Head of caudate nucleus (tissue), 42 donors: ENCODE data around the gene ACSBG1.
A peak's percentile ranks its signal among the peaks of the same experiment; 100 is the strongest.
"Not testable (repeated sequence)": the region's sequence is repeated elsewhere in the genome, so short reads cannot be mapped to it uniquely, and the experiment has no call there.

Experiments used
- DNase-seq, 42 donors: peaks; one replicate each; pipeline versions ENCODE4 v3.0.0 to v3.0.0-alpha.2; 2020 to 2021; ENCODE audit warnings: mixed read lengths in 7 of 42
- intact Hi-C: fragments of 100-400 bp; cut with DNase I; formaldehyde crosslinking; loops from one replicate; pipeline ENCODE4 v1.15.0; 2022

ACSBG1 gene

DNA sequence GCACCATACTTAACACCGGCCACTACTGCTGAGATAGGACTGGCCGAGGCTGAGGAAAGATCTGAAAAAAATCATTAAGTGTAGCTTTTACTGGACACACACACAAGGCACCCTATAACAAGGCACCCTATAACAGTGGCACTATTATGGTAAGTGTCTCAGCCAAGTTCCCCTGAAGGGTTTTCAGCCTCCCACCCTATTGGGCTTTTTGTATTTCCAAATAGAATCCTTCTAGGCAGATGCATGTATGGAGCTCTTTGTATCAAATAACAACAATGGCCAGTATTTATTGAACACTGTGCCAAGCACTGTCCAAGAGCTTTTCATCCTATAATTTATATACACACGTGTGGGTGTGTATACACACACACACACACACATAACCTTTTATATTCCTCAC is 23.3 kb upstream of the ACSBG1 start:
- DNase-seq = peak in 4 of 42 donors; percentile 33 to 60 (median 52)
- intact Hi-C loops = no loop called here

DNA sequence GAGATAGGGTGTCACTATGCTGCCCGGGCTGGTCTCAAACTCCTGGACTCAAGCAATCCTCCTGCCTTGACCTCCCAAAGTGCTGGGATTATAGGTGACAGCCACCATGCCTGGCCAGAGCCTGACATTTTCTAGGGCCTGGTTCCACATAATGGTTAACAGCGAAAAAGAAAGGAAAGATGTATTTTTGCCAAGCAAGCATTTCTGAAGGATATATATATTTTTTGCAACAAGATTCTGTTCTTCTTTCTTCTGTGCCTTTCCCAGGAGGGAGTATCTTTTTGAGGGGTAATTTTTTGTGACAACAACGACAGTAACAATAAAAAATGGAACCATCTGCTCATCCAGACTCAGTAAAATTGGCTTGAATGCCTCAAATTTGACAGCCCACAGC is 21.7 kb upstream of the ACSBG1 start:
- intact Hi-C loops = no loop called here
- DNase-seq = no peak

DNA sequence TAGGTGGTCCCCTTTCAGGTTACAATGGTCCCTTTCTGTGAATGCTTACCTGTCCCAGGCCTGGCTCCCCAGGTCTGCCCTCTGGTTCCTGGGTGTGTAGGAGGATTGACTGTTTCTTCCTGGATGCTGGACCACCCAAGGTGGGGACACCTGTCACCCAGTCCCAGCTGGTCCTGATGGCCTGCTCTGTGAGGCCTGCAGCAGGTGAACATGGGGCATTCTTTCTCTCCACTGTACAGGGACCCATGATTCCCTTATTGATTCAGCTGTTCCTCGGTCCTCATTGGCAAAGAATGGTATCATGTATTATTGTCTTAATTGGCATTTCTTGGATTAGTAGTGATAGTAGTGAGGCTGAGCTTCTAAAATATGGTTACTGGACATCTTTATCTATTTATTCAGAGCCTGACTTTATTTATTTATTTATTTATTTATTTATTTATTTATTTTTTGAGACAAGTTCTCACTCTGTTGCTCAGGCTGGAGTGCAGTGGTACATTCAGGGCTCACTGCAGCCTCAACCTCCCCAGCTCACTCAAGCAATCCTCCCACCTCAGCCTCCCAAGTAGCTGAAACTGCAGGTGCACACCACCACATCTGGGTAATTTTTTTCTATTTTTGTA is 21.2 kb upstream of the ACSBG1 start:
- DNase-seq = no peak
- intact Hi-C loops = no loop called here

DNA sequence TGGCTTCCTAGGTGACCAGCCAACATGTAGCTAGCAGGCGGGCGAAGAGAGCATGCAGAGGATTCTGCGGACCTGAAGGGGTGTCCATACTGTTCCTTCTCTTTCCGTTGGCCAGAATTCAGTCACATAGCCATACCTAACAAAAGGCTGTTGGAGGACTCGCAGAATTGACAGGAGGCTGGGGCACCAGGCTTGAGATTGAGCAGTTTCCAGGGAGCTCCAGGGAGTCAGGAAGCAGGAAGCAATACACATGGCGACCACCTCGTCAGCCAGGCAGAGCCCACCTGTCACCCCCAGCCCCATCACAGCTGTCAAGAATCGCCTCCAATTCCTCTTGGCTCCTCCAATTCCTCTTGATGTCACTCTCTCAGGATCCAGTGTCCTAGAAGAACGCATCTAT is 16.8 kb upstream of the ACSBG1 start:
- DNase-seq = no peak
- intact Hi-C loops = no loop called here

DNA sequence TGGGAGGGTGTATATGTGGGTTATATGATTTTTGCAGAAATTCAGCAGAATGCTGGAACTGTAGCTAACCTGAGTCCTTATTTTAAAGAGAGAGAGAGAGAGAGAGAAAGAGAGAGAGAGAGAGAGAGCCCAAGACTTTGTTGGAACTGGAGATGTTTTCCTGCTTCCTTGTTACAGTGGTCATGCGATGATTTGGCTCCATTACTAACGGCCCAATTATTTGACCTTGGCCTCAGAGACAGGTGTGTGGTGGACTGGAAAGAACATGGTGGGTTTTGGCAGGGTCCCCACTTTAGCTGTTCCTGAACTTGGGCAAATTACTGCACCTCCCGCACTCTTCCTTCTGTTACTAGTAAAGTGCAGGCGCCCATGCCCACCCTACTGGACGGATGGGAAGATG is 14.8 kb upstream of the ACSBG1 start:
- DNase-seq = no peak
- intact Hi-C loops = no loop called here

DNA sequence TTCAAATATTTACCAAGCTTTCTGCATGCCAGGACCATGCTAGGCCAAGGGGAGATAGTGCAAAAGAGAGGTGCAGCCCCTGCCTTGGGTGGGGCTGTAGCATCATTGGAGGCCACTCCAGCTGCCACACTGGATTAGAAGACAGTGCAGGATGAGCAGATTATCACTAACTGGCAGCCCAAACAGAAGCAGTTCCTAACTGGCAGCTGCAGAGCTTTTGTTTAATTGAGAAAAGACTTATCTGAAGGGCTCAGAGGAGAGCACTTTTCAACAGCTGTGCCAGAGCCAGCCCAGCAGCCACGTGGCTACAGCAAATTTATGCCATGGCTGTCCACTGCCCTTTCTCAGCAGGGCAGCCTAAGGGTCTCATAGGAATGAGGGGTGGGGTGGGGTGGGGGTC is 13.5 kb upstream of the ACSBG1 start:
- intact Hi-C loops = no loop called here
- DNase-seq = no peak

DNA sequence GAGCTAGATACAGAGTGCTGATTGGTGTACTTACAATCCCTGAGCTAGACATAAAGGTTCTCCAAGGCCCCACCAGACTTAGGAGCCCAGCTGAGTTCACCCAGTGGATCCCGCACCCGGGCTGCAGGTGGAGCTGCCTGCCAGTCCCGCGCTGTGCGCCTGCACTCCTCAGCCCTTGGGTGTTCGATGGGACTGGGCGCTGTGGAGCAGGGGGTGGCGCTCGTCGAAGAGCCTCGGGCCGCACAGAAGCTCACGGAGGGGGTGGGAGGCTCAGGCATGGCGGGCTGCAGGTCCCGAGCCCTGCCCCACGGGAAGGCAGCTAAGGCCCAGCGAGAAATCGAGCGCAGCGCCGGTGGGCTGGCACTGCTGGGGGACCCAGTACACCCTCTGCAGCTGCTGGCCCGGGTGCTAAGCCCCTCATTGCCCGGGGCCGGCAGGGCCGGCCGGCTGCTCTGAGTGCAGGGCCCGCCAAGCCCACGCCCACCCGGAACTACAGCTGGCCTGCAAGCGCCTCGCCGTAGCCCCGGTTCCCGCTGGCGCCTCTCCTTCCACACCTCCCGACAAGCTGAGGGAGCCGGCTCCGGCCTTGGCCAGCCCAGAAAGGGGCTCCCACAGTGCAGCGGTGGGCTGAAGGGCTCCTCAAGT is 11.7 kb upstream of the ACSBG1 start:
- DNase-seq, intact Hi-C loops: not testable (repeated sequence)

DNA sequence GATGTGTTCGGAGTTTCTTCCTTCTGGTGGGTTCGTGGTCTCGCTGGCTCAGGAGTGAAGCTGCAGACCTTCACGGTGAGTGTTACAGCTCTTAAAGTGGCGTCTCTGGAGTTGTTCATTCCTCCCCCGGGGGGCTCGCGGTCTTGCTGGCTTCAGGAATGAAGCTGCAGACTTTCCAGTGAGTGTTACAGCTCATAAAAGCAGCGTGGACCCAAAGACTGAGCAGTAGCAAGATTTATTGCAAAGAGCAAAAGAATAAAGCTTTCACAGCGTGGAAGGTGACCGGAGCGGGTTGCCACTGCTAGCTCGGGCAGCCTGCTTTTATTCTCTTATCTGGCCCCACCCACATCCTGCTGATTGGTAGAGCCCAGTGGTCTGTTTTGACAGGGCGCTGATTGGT is 11.0 kb upstream of the ACSBG1 start:
- intact Hi-C loops, DNase-seq: not testable (repeated sequence)

DNA sequence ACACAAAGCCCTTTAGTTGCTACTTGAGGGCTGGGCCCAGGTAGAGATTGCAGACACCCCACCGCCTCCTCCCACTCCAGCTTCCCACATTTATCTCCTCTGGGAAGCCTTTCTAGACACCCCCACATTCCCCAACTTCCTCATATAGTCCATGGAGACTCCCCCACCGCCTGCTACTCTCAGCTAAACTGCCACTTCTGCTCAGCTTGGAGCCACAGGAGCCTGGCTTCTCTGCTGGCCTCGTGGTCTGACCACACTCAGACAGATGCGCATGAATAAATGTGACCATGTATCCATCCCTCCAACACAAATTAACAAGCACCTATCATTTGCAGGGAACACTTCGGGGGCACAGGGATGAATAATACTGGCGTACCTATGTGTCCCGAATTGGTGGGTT is 10.5 kb upstream of the ACSBG1 start:
- intact Hi-C loops = loop anchor here (5.0 kb wide), 1 partner anchor 133 kb away; no protein-coding TSS in a partner anchor
- DNase-seq = peak in 1 of 42 donors; percentile 22

DNA sequence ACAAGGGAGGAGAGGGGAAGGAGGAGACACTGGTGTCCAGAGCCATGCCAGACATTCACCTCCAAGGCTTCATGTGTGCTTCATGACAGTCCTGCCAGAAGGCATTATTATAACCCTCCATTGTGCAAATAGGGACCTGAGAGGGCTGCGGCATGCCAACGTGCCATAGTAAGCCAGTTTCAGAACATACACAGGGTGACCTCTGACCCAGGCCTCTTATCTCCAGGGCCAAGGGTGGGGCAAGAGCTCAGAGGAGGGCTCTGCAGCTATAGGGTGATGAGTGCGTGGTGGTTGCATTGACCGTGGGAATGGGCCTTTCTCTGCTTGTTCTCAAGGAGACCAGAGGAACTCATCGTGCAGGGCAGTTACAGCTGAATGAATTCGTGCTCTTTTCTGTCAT is 9.7 kb upstream of the ACSBG1 start:
- intact Hi-C loops = loop anchor here (5.0 kb wide), 1 partner anchor 132 kb away; no protein-coding TSS in a partner anchor
- peak in 1 of 42 donors; percentile 11 for DNase-seq

DNA sequence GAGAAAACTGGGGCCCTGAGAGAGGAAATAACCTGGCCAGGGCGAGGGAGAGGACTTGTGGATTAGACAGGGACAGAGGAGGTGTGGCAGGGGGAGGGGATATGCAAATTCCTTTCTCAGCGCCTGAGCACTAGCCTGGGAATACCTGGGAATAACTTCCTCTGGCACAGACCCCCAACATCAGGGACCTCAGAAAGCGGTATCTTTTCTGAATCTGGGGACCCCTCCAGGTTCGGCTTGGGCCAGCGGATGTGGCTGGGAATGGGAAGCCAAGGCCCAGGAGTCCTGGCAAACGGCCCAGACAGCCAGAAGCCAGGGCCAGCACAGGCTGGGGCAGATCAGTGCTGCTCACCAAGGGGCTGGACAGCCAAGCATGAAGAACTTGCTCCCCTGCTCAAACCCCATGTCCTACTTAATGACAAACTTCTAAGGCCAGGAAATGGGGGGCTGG is 9.2 kb upstream of the ACSBG1 start:
- intact Hi-C loops = loop anchor here (5.0 kb wide), 1 partner anchor 131 kb away; no protein-coding TSS in a partner anchor
- DNase-seq = peak in 32 of 42 donors; percentile 24 to 72 (median 50)

DNA sequence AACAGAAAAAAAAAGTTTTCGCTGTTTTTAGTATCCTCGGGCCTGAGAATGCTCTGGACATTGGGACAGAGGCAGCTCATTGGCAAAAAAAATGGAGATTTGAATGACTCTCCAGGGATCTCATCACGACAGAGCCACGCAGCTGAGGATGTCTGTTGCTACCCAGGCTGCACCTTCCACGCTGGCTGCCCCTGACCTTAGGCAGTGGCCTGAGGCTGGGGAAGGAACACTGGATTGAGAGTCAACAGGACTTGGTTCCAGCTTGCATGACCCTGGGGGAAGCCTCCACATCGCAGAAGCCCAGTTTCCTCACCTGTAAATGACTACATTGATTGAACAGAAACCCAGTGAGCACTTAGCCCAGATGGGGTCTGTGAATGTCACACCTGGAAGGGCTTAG is 8.7 kb upstream of the ACSBG1 start:
- DNase-seq = peak in 1 of 42 donors; percentile 21
- intact Hi-C loops = loop anchor here (5.0 kb wide), 1 partner anchor 131 kb away; no protein-coding TSS in a partner anchor

DNA sequence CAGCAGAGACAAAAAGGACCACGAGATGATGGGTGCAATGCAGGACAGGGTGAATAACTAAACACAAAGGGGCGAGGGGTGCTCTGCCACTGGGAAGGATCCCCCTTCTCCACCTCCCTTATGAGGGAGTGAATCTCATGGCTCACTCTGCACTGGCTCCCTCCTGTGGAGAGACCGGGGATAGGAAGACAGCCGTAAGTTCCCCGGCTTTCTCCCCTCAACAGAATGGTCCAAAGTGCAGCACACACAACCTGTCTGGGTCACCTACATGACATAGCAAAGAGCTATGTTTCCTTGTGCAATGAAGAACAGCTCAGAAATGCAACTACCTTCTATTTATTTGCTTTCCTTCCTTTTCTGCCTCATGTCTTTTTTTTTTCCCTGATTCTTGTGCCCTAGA is 7.8 kb upstream of the ACSBG1 start:
- intact Hi-C loops = loop anchor here (5.0 kb wide), 1 partner anchor 130 kb away; no protein-coding TSS in a partner anchor
- peak in 37 of 42 donors; percentile 25 to 81 (median 54) for DNase-seq

DNA sequence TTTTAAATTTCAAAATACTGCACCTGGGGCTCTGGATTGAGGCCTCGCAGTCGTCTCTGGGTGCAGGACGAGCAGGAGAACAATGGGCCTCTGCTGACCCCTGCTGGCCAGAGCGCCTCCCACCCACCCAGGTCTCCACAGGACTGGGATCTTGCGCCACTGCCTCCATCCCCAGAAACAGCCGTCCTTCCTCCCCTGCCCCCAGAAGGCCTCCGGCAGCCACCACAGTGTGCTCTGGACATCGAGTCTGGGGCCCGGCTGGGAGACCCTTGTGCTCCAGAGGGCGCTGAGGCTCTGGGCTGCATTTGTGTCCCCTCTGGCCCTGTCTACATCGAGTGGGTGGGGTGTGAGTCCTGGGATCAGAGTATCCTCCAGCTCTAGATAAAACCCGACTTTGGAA is 6.7 kb upstream of the ACSBG1 start:
- intact Hi-C loops = loop anchor here (2.0 to 5.0 kb wide), 2 partner anchors 62 to 129 kb away; no protein-coding TSS in a partner anchor
- DNase-seq = peak; percentile 80 to 97 (median 92)

DNA sequence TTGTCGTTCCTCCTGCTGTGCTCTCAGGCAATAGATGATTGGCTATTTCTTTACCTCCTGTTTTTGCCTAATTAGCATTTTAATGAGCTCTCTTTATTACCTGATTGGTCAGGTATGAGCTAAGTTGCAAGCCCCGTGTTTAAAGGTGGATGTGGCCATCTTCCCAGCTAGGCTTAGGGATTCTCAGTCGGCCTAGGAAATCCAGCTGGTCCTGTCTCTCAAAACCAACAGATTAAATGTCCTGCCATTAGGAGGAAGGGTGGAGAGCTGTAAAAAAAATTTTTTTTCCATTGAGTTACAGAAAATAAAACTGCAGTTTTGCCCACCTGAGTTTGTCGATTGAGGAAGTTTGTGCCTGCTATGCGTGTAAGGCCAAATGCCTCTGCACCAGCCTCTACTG is 5.4 kb upstream of the ACSBG1 start:
- DNase-seq = peak in 1 of 42 donors; percentile 2
- intact Hi-C loops = loop anchor here (2.0 to 5.0 kb wide), 2 partner anchors 61 to 128 kb away; no protein-coding TSS in a partner anchor

DNA sequence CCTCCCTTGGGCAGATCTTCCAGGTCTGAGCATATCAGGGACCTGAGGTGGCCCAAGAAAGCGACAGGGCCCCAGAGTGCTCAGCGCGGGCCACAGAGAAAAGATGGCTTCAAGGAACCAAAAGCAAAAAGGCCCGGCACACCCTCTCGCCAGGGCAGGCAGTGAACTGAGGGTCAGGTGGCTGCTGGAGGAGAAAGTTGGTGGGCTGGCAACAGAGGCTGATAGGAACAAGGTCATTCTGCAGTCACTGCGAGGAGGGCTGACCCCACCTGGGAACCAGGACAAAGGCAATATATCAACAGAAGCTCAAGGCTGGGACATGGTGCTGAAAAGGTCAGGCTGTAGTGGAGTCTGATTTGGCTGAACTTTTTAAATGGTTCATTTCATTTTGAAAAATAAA is 2.8 kb upstream of the ACSBG1 start:
- intact Hi-C loops = no loop called here

DNA sequence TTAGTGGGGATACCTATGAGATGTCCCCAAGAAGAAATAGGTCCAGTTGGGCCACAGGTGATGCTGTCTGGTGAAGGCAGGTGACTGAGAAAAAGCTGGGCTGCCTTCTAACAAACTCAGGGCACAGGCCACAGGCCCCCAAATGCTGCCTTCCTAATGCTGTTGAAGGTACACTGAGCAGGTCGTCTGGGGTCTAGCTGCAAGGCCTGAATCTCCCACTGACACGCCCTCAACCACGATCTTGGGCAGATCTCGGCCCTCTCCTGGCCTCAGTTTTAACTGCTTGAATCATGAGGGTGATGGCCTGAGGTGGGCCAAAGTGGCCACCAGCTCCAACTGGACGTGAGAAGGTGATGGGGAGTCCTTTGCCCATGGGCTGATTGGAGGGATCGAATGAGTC is 2.1 kb upstream of the ACSBG1 start:
- intact Hi-C loops = no loop called here
- DNase-seq = no peak

More for the DNA sequence above, 2.8 kb upstream of the ACSBG1 start:
- peak in 1 of 42 donors; percentile 1 for DNase-seq

DNA sequence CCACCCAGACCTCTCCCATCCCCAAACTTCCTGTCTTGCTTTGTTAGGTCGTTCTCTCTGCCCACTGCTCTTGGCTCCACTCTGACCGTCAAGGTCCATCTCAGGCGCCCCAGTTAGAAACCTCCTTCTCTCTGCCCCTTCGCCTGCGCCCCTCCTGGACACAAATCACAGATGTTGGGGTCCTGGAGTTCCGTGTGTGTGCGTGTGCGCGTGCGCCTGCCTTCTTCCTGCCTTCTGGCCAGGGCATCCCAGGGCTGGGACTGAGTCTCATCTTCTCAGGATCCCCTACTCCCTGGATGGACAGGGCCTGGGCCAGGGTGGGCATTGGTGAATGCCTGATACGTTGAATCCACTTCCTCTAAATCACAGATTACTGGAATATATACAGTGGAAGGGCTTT is 869 bp downstream of the ACSBG1 start:
- intact Hi-C loops = no loop called here
- DNase-seq = no peak

DNA sequence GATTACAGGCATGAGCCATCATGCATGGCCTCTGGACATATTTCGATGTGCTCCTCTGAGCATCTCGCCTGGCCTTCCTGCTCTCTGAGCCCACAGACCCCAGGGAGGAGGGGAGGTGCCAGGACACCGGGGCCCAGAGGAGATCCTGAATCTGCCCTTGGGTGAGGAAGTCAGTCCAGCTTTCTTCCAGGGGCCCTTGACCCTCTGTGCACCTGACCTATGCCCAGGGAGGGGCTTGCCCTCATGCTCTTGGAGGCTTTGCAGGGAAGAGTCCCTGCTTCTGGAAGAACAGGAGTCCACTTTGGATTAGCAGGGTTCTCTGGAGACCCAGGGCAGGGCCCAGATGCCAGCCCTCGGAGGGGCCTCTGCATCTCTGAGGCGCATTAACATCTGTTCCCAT is 1.4 kb downstream of the ACSBG1 start:
- intact Hi-C loops = no loop called here

More for the DNA sequence above, 1.4 kb downstream of the ACSBG1 start:
- DNase-seq = no peak
